ENCODE data around the gene ZC3H15.
"Not testable (repeated sequence)": the region's sequence is repeated elsewhere in the genome, so short reads cannot be mapped to it uniquely, and the experiment has no call there.

ZC3H15 gene

DNA sequence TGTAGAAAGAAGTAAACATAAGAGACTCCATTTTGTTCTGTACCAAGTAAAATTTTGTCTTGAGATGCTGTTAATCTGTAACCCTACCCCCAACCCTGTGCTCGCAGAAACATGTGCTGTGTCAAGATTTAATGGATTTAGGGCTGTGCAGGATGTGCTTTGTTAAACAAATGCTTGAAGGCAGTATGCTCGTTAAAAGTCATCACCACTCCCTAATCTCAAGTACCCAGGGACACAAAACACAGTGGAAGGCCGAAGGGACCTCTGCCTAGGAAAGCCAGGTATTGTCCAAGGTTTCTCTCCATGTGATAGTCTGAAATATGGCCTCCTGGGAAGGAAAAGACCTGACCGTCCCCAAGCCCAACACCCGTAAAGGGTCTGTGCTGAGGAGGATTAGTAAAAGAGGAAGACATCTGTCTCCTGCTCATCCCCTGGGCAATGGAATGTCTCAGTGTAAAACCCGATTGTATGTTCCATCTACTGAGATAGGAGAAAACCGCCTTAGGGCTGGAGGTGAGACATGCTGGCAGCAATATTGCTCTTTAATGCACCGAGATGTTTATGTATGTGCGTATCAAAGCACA is 35.6 kb downstream of the ZC3H15 start:
- H3K4me3 ChIP-seq (ENCODE audit: low read length); H3K4me1 ChIP-seq (ENCODE audit: control insufficient read depth, insufficient read depth, low read length); H3K27ac ChIP-seq (ENCODE audit: low read length); H3K9me3 ChIP-seq (ENCODE audit: control insufficient read depth, insufficient read depth, low read length); H3K27me3 ChIP-seq (ENCODE audit: control insufficient read depth, insufficient read depth, low read length); H3K36me3 ChIP-seq (ENCODE audit: control insufficient read depth, insufficient read depth, low read length); DNase-seq (ENCODE audit: low read depth, low spot score): not testable (repeated sequence)
- WGBS (ENCODE audit: insufficient coverage, insufficient read length), result no CpG with 5 or more reads among the region's 9 CpGs

GRCh38 chr2:186522450-186522849 is 36.4 kb downstream of the ZC3H15 start:
- no peaks in the 10 kb centered on the region for H3K4me1 ChIP-seq (ENCODE audit: control insufficient read depth, insufficient read depth, low read length)
- H3K36me3 ChIP-seq (ENCODE audit: control insufficient read depth, insufficient read depth, low read length), result peaks cover 2% of the 10 kb centered on the region; the same call in 1 of the 2 replicates
- DNase-seq (ENCODE audit: low read depth, low spot score), result no peak
- WGBS (ENCODE audit: insufficient coverage, insufficient read length), result no CpG with 5 or more reads among the region's 2 CpGs
- H3K4me3 ChIP-seq (ENCODE audit: low read length), result no peak overlapping the region
- H3K27ac ChIP-seq (ENCODE audit: low read length), result no peak overlapping the region
- H3K27me3 ChIP-seq (ENCODE audit: control insufficient read depth, insufficient read depth, low read length), result no peaks in the 10 kb centered on the region
- H3K9me3 ChIP-seq (ENCODE audit: control insufficient read depth, insufficient read depth, low read length), result no peaks in the 10 kb centered on the region

GRCh38 chr2:186523791-186524190 is 37.7 kb downstream of the ZC3H15 start:
- Histone ChIP-seq H3K27me3 (ENCODE audit: control insufficient read depth, insufficient read depth, low read length) (no peaks in the 10 kb centered on the region), H3K4me3 (ENCODE audit: low read length) (no peak overlapping the region), H3K9me3 (ENCODE audit: control insufficient read depth, insufficient read depth, low read length) (no peaks in the 10 kb centered on the region), H3K4me1 (ENCODE audit: control insufficient read depth, insufficient read depth, low read length) (no peaks in the 10 kb centered on the region), H3K27ac (ENCODE audit: low read length) (no peak overlapping the region), H3K36me3 (ENCODE audit: control insufficient read depth, insufficient read depth, low read length) (peaks cover 2% of the 10 kb centered on the region; the same call in 1 of the 2 replicates)
- DNase-seq (ENCODE audit: low read depth, low spot score), result no peak
- WGBS (ENCODE audit: insufficient coverage, insufficient read length), result no CpG with 5 or more reads among the region's 1 CpG

DNA sequence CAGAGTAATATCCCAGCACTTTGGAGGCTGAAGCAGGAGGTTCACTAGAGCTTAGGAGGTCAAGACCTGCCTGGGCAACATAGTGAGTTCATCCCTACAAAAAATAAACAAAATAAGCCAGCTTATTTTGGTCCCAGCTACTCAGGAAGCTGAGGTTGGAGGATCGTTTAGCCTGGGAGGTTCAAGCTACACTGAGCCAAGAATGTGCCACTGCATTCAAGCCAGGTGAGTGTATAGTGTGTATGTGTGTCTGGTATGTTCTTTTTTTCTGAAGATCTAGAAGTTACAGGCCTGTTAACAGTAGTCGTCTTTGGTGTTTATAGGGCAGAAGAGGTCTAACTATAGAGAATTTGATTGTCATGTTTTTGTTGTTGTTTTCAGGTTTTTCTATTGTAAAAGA is 40.2 kb downstream of the ZC3H15 start:
- no peak for DNase-seq (ENCODE audit: low read depth, low spot score)
- Histone ChIP-seq H3K4me1 (ENCODE audit: control insufficient read depth, insufficient read depth, low read length) (no peaks in the 10 kb centered on the region), H3K4me3 (ENCODE audit: low read length) (no peak overlapping the region), H3K27me3 (ENCODE audit: control insufficient read depth, insufficient read depth, low read length) (no peaks in the 10 kb centered on the region), H3K9me3 (ENCODE audit: control insufficient read depth, insufficient read depth, low read length) (no peaks in the 10 kb centered on the region), H3K36me3 (ENCODE audit: control insufficient read depth, insufficient read depth, low read length) (no peaks in the 10 kb centered on the region), H3K27ac (ENCODE audit: low read length) (no peak overlapping the region)
- no CpG with 5 or more reads among the region's 2 CpGs for WGBS (ENCODE audit: insufficient coverage, insufficient read length)

GRCh38 chr2:186530314-186530713 is 44.3 kb downstream of the ZC3H15 start:
- DNase-seq (ENCODE audit: low read depth, low spot score), result no peak
- no peak overlapping the region for H3K4me3 ChIP-seq (ENCODE audit: low read length)
- H3K9me3 ChIP-seq (ENCODE audit: control insufficient read depth, insufficient read depth, low read length), result no peaks in the 10 kb centered on the region
- H3K36me3 ChIP-seq (ENCODE audit: control insufficient read depth, insufficient read depth, low read length), result no peaks in the 10 kb centered on the region
- no peak overlapping the region for H3K27ac ChIP-seq (ENCODE audit: low read length)
- no peaks in the 10 kb centered on the region for H3K4me1 ChIP-seq (ENCODE audit: control insufficient read depth, insufficient read depth, low read length)
- no CpG with 5 or more reads among the region's 3 CpGs for WGBS (ENCODE audit: insufficient coverage, insufficient read length)
- no peaks in the 10 kb centered on the region for H3K27me3 ChIP-seq (ENCODE audit: control insufficient read depth, insufficient read depth, low read length)

DNA sequence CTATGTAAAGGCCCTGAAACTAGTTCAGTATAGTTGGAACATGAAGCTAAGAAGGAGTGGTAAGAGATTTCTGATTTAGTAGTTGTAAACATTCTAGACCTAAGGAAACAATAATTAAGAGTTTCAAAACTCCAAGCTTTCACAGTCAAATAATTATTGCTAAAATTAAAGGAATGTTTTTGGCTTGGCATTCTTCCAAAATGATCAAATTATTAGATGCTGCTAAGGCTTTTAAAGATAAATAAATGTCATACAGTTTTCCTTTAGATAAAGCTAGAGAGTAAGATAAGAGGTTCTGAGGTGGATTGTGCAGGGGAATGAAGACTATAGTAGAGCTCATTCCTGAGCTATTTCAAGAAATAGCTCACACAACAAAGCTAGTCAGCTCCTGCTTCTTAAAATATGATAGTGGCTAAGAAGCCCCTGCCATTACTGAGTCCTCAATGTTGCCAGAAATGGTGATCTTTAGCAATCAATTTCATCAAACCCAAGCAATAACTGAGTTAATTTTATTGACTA is 45.3 kb downstream of the ZC3H15 start:
- no peak for DNase-seq (ENCODE audit: low read depth, low spot score)
- Histone ChIP-seq H3K9me3 (ENCODE audit: control insufficient read depth, insufficient read depth, low read length) (no peaks in the 10 kb centered on the region), H3K4me3 (ENCODE audit: low read length) (no peak overlapping the region), H3K27ac (ENCODE audit: low read length) (no peak overlapping the region), H3K4me1 (ENCODE audit: control insufficient read depth, insufficient read depth, low read length) (no peaks in the 10 kb centered on the region), H3K27me3 (ENCODE audit: control insufficient read depth, insufficient read depth, low read length) (no peaks in the 10 kb centered on the region), H3K36me3 (ENCODE audit: control insufficient read depth, insufficient read depth, low read length) (no peaks in the 10 kb centered on the region)

DNA sequence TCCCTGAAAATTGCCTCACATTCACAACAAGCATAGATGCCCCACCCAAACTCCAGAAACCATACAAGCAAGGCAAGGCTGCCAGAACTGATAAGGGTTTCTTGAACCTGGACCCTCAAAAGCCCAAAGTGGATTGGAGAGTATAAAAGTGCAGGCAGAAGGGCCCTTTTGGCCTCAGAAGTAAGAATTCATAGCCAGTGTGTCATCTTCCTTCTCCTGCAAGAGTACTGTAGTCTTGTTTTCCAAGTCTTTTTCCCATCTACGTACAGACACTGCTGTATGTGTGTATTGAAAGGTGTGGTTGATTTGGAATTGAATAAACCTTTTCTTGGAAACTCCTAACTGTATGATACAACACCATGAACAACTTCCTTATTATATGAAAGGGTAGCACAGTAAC is 46.8 kb downstream of the ZC3H15 start:
- no peak overlapping the region for H3K4me3 ChIP-seq (ENCODE audit: low read length)
- H3K4me1 ChIP-seq (ENCODE audit: control insufficient read depth, insufficient read depth, low read length), result no peaks in the 10 kb centered on the region
- no peaks in the 10 kb centered on the region for H3K27me3 ChIP-seq (ENCODE audit: control insufficient read depth, insufficient read depth, low read length)
- WGBS (ENCODE audit: insufficient coverage, insufficient read length), result no CpG with 5 or more reads among the region's 1 CpG
- H3K9me3 ChIP-seq (ENCODE audit: control insufficient read depth, insufficient read depth, low read length), result no peaks in the 10 kb centered on the region
- DNase-seq (ENCODE audit: low read depth, low spot score), result no peak
- no peaks in the 10 kb centered on the region for H3K36me3 ChIP-seq (ENCODE audit: control insufficient read depth, insufficient read depth, low read length)
- no peak overlapping the region for H3K27ac ChIP-seq (ENCODE audit: low read length)

GRCh38 chr2:186533717-186534116 is 47.7 kb downstream of the ZC3H15 start:
- no peaks in the 10 kb centered on the region for H3K4me1 ChIP-seq (ENCODE audit: control insufficient read depth, insufficient read depth, low read length)
- no peaks in the 10 kb centered on the region for H3K9me3 ChIP-seq (ENCODE audit: control insufficient read depth, insufficient read depth, low read length)
- no peak overlapping the region for H3K27ac ChIP-seq (ENCODE audit: low read length)
- H3K4me3 ChIP-seq (ENCODE audit: low read length), result no peak overlapping the region
- no peaks in the 10 kb centered on the region for H3K36me3 ChIP-seq (ENCODE audit: control insufficient read depth, insufficient read depth, low read length)
- no peaks in the 10 kb centered on the region for H3K27me3 ChIP-seq (ENCODE audit: control insufficient read depth, insufficient read depth, low read length)
- no peak for DNase-seq (ENCODE audit: low read depth, low spot score)

- DNase-seq (ENCODE audit: low read depth, low spot score), result no peak
- Histone ChIP-seq H3K4me3 (ENCODE audit: low read length) (no peak overlapping the region), H3K4me1 (ENCODE audit: control insufficient read depth, insufficient read depth, low read length) (no peaks in the 10 kb centered on the region), H3K9me3 (ENCODE audit: control insufficient read depth, insufficient read depth, low read length) (no peaks in the 10 kb centered on the region), H3K27me3 (ENCODE audit: control insufficient read depth, insufficient read depth, low read length) (no peaks in the 10 kb centered on the region), H3K36me3 (ENCODE audit: control insufficient read depth, insufficient read depth, low read length) (no peaks in the 10 kb centered on the region), H3K27ac (ENCODE audit: low read length) (no peak overlapping the region)
- WGBS (ENCODE audit: insufficient coverage, insufficient read length), result no CpG with 5 or more reads among the region's 3 CpGs
Measured at GRCh38 chr2:186534406-186534805, 48.3 kb downstream of the ZC3H15 start.

DNA sequence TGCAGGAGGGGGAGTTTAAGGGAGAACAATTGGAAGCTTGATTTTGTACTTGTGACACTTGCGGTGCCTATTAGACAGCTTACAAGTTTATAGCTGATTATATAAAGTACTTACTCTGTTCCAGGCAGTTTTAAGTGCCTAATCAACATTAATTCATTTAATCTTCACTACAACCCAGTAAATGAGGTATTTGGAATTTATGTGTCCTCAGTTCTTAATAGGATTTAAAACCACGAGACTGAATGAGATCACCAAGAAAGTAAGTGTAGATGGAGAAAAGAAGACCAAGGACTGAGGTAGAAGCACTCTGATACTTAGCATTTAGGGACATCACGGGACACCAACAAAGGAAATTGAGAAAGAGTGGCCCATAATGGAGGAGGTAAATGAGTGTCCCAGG is 49.8 kb downstream of the ZC3H15 start:
- H3K27me3 ChIP-seq (ENCODE audit: control insufficient read depth, insufficient read depth, low read length), result no peaks in the 10 kb centered on the region
- no peaks in the 10 kb centered on the region for H3K4me1 ChIP-seq (ENCODE audit: control insufficient read depth, insufficient read depth, low read length)
- WGBS (ENCODE audit: insufficient coverage, insufficient read length), result no CpG with 5 or more reads among the region's 3 CpGs
- no peaks in the 10 kb centered on the region for H3K36me3 ChIP-seq (ENCODE audit: control insufficient read depth, insufficient read depth, low read length)
- DNase-seq (ENCODE audit: low read depth, low spot score), result no peak
- no peaks in the 10 kb centered on the region for H3K9me3 ChIP-seq (ENCODE audit: control insufficient read depth, insufficient read depth, low read length)
- no peak overlapping the region for H3K27ac ChIP-seq (ENCODE audit: low read length)
- H3K4me3 ChIP-seq (ENCODE audit: low read length), result no peak overlapping the region

DNA sequence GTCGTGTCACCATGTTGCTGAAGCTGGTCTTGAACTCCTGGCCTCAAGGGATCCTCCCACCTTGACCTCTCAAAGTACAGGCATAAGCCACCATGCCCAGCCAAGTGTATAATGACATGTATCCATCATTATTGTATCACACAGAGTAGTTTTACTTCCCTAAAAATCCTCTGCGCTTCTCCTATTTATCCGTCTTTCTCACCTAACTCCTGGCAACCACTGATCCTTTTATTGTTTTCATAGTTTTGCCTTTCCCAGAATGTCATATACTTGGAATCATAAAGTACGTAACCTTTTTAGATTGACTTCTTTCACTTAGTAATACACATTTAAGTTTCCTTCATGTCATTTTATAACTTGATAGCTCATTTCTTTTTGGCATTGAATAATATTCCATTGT is 51.0 kb downstream of the ZC3H15 start:
- DNase-seq (ENCODE audit: low read depth, low spot score), result no peak
- no peaks in the 10 kb centered on the region for H3K27me3 ChIP-seq (ENCODE audit: control insufficient read depth, insufficient read depth, low read length)
- WGBS (ENCODE audit: insufficient coverage, insufficient read length), result no CpG with 5 or more reads among the region's 4 CpGs
- H3K9me3 ChIP-seq (ENCODE audit: control insufficient read depth, insufficient read depth, low read length), result no peaks in the 10 kb centered on the region
- H3K4me3 ChIP-seq (ENCODE audit: low read length), result no peak overlapping the region
- no peaks in the 10 kb centered on the region for H3K36me3 ChIP-seq (ENCODE audit: control insufficient read depth, insufficient read depth, low read length)
- H3K27ac ChIP-seq (ENCODE audit: low read length), result no peak overlapping the region
- H3K4me1 ChIP-seq (ENCODE audit: control insufficient read depth, insufficient read depth, low read length), result no peaks in the 10 kb centered on the region

All from iPS DF 6.9 (cell line).